SK-N-SH treated with all-trans-retinoic acid at 6 μM for 48 hours (cell line): ENCODE results near the gene GP1BB.

Source experiments
- ATAC-seq: fragments of 200-7000 bp; cut with Tn5 transposase; 3 replicates; pipeline ENCODE4 v1.9.1; 2020; ENCODE audit warnings: mild to moderate bottlenecking, moderate library complexity
- ARNTL ChIP-seq: fragments of 450-650 bp; formaldehyde crosslinking; IDR thresholded peaks from 2 replicates; pipeline ENCODE4 v1.5.0; 2020; ENCODE audit warnings: low read depth, mild to moderate bottlenecking, moderate library complexity, borderline replicate concordance
- BACH2 ChIP-seq: fragments of 250-450 bp; sonication (Bioruptor Pico); IDR thresholded peaks from 2 replicates; pipeline ENCODE4 v1.9.0; 2021; ENCODE audit warnings: mild to moderate bottlenecking, borderline replicate concordance
- CREB5 ChIP-seq: fragments of 250-450 bp; sonication (Bioruptor Pico); IDR thresholded peaks from 2 replicates; pipeline ENCODE4 v1.5.1; 2020; ENCODE audit warnings: low read depth, mild to moderate bottlenecking, moderate library complexity
- CSDC2 ChIP-seq: fragments of 250-450 bp; sonication (Bioruptor Pico); IDR thresholded peaks from 2 replicates; pipeline ENCODE4 v1.5.0; 2020; ENCODE audit warnings: mild to moderate bottlenecking, moderate library complexity
- CSRNP3 ChIP-seq: fragments of 250-450 bp; sonication (Bioruptor Pico); IDR thresholded peaks from 2 replicates; pipeline ENCODE4 v1.5.1; 2021; ENCODE audit warnings: mild to moderate bottlenecking, moderate library complexity
- ESRRG ChIP-seq: fragments of 250-450 bp; sonication (Bioruptor Pico); IDR thresholded peaks from 2 replicates; pipeline ENCODE4 v1.6.1; 2021; ENCODE audit warnings: mild to moderate bottlenecking
- GLIS3 ChIP-seq: fragments of 250-450 bp; sonication (Bioruptor Pico); IDR thresholded peaks from 2 replicates; pipeline ENCODE4 v1.5.0; 2020; ENCODE audit warnings: mild to moderate bottlenecking, moderate library complexity
- ISL1 ChIP-seq: fragments of 250-450 bp; sonication (Bioruptor Pico); IDR thresholded peaks from 2 replicates; pipeline ENCODE4 v2.1.2; 2022; ENCODE audit warnings: mild to moderate bottlenecking, moderate library complexity
- OSR1 ChIP-seq: fragments of 250-450 bp; sonication (Bioruptor Pico); IDR thresholded peaks from 2 replicates; pipeline ENCODE4 v1.8.0; 2022; ENCODE audit warnings: moderate library complexity, mild to moderate bottlenecking, inconsistent platforms
- PATZ1 ChIP-seq: fragments of 250-450 bp; sonication (Bioruptor Pico); IDR thresholded peaks from 2 replicates; pipeline ENCODE4 v1.8.0; 2020; ENCODE audit warnings: mild to moderate bottlenecking, moderate library complexity, borderline replicate concordance
- POU6F1 ChIP-seq: fragments of 250-450 bp; sonication (Bioruptor Pico); IDR thresholded peaks from 2 replicates; pipeline ENCODE4 v1.8.0; 2021; ENCODE audit warnings: low read depth, mild to moderate bottlenecking, moderate library complexity, borderline replicate concordance
- RARB ChIP-seq: fragments of 250-450 bp; sonication (Bioruptor Pico); IDR thresholded peaks from 2 replicates; pipeline ENCODE4 v1.8.0; 2021; ENCODE audit warnings: mild to moderate bottlenecking, moderate library complexity
- SNAI2 ChIP-seq: fragments of 250-450 bp; sonication (Bioruptor Pico); IDR thresholded peaks from 2 replicates; pipeline ENCODE4 v1.5.0; 2020; ENCODE audit warnings: mild to moderate bottlenecking, moderate library complexity
- TCF4 ChIP-seq: fragments of 250-450 bp; sonication (Bioruptor Pico); IDR thresholded peaks from 2 replicates; pipeline ENCODE4 v1.8.0; 2021; ENCODE audit warnings: mild to moderate bottlenecking, moderate library complexity, borderline replicate concordance
- TSHZ2 ChIP-seq: fragments of 250-450 bp; sonication (Bioruptor Pico); IDR thresholded peaks from 2 replicates; pipeline ENCODE4 v1.5.0; 2020; ENCODE audit warnings: mild to moderate bottlenecking, moderate library complexity
- ZC3H10 ChIP-seq: fragments of 250-450 bp; sonication (Bioruptor Pico); IDR thresholded peaks from 2 replicates; pipeline ENCODE4 v1.5.1; 2021; ENCODE audit warnings: mild to moderate bottlenecking, moderate library complexity
- ZFP3 ChIP-seq: fragments of 250-450 bp; sonication (Bioruptor Pico); IDR thresholded peaks from 2 replicates; pipeline ENCODE4 v1.5.0; 2020; ENCODE audit warnings: mild to moderate bottlenecking, moderate library complexity
- ZFP30 ChIP-seq: fragments of 450-650 bp; formaldehyde crosslinking; IDR thresholded peaks from 2 replicates; pipeline ENCODE4 v1.5.0; 2022; ENCODE audit warnings: mild to moderate bottlenecking, moderate library complexity
- ZNF565 ChIP-seq: fragments of 450-650 bp; formaldehyde crosslinking; conservative IDR thresholded peaks from 2 replicates; pipeline ENCODE4 v1.5.0; 2020; ENCODE audit warnings: low read depth, mild to moderate bottlenecking, moderate library complexity
- ZNF70 ChIP-seq: fragments of 450-650 bp; formaldehyde crosslinking; IDR thresholded peaks from 2 replicates; pipeline ENCODE4 v1.5.0; 2020; ENCODE audit warnings: mild to moderate bottlenecking, moderate library complexity
- ZNF8 ChIP-seq: fragments of 450-650 bp; formaldehyde crosslinking; IDR thresholded peaks from 2 replicates; pipeline ENCODE4 v1.5.0; 2020; ENCODE audit warnings: mild to moderate bottlenecking, moderate library complexity

Gene GP1BB

GRCh38 chr22:19769393-19769715 is 46.0 kb downstream of the GP1BB start:
- TF ChIP-seq ZNF565 (CRISPR knock-in tag) (no peak), ARNTL (CRISPR knock-in tag) (no peak), GLIS3 (no peak), ZFP3 (CRISPR knock-in tag) (no peak), CREB5 (CRISPR knock-in tag) (no peak), BACH2 (CRISPR knock-in tag) (no peak), ZNF70 (CRISPR knock-in tag) (no peak), ZC3H10 (CRISPR knock-in tag) (no peak), PATZ1 (CRISPR knock-in tag) (no peak), TSHZ2 (CRISPR knock-in tag) (no peak)

GRCh38 chr22:19770349-19771220 is 47.2 kb downstream of the GP1BB start:
- no peak for ATAC-seq
- TF ChIP-seq BACH2 (CRISPR knock-in tag) (no peak), TSHZ2 (CRISPR knock-in tag) (no peak), POU6F1 (CRISPR knock-in tag) (no peak), ZFP30 (no peak), ISL1 (CRISPR knock-in tag) (no peak), ESRRG (CRISPR knock-in tag) (no peak), GLIS3 (no peak), OSR1 (no peak), ZNF565 (CRISPR knock-in tag) (no peak), CSDC2 (CRISPR knock-in tag) (no peak), TCF4 (CRISPR knock-in tag) (no peak)

More at GRCh38 chr22:19769393-19769715, 46.0 kb downstream of the GP1BB start:
- no peak for ATAC-seq

- ATAC-seq, result no peak
- TF ChIP-seq ESRRG (CRISPR knock-in tag), result no peak
- TF ChIP-seq BACH2 (CRISPR knock-in tag), result no peak
- no peak for TF ChIP-seq RARB (CRISPR knock-in tag)
- no peak for TF ChIP-seq ZNF8 (CRISPR knock-in tag)
- no peak for TF ChIP-seq TSHZ2 (CRISPR knock-in tag)
- TF ChIP-seq SNAI2 (CRISPR knock-in tag), result no peak
- TF ChIP-seq CSRNP3, result no peak
- no peak for TF ChIP-seq ISL1 (CRISPR knock-in tag)
- no peak for TF ChIP-seq CREB5 (CRISPR knock-in tag)
- TF ChIP-seq TCF4 (CRISPR knock-in tag), result no peak
Measured at GRCh38 chr22:19772422-19772672, 49.0 kb downstream of the GP1BB start.
